Vagina (tissue), 2 donors: ENCODE measurements around the gene RABGAP1L.

ENCODE experiments used
- CTCF ChIP-seq, 3 experiments: fragments of 450-650 bp in 2 of 3; fragments of 200-600 bp in 1 of 3; sonication (generic) in 1 of 3; IDR thresholded peaks; one replicate each; pipeline ENCODE4 v1.5.1; 2017 to 2019; ENCODE audit warnings: antibody characterized with exemption in 3 of 3, mild to moderate bottlenecking in 2 of 3, moderate library complexity in 2 of 3
- POLR2A ChIP-seq, 2 donors: fragments of 450-650 bp; IDR thresholded peaks; one replicate each; pipeline ENCODE4 v1.6.1; 2017; ENCODE audit warnings: antibody characterized with exemption in 2 of 2, mild to moderate bottlenecking in 2 of 2, moderate library complexity in 2 of 2
- POLR2AphosphoS5 ChIP-seq, 2 donors: sonication (generic); formaldehyde crosslinking; IDR thresholded peaks; one replicate each; pipeline ENCODE4 v1.9.0; 2017; ENCODE audit warnings: antibody characterized with exemption in 2 of 2, mild to moderate bottlenecking in 2 of 2, low read depth in 1 of 2; ENCODE audit not compliant: insufficient read depth in 1 of 2

GRCh38 chr1:174291059-174291458 lies 131.7 kb downstream of the RABGAP1L start:
- TF ChIP-seq POLR2AphosphoS5 (IDR thresholded peaks at IDR 0.05; ENCODE audit: insufficient read depth in 1 of 2, low read depth in 1 of 2) (no peak), CTCF (IDR thresholded peaks at IDR 0.05) (no peak), POLR2A (IDR thresholded peaks at IDR 0.05) (no peak)
